HG03025 (cell line): ENCODE results near the gene FBXO46.
"Not testable (repeated sequence)": the region's sequence is repeated elsewhere in the genome, so short reads cannot be mapped to it uniquely, and the experiment has no call there.

ENCODE experiments used
- ATAC-seq: cut with Tn5 transposase; IDR thresholded peaks from one replicate; pipeline ENCODE4 v1.9.1; 2021; ENCODE audit warnings: mild to moderate bottlenecking, moderate library complexity; ENCODE audit not compliant: unreplicated experiment, low FRiP score

Gene FBXO46

DNA sequence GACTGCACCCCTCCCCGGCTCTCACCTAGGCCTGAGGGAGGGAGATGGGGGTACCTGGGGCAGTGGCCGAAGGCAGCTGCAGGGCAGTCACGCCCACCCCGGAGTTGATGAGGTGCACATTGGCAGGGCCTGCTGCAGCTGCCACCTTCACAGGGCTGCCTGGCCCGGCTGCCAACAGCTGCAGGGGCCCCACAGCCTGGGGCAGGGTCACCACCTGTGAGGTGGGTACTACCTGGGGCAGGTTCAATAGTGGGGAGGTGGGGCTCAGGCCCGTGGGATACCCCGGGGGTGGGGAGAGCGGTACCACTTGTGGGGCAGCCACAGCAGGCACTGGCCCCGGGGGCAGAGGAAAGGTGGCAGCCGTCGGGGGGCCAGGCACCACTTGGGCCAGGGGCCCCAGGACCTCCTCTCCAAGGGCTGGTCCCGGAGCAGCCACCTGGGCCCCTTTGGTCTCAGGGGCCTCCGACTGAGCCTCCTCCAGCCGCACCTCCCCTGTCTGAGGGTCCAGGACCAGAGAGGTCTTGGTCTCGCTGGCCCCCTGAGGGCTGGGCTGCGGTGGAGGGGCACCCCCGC is 35.7 kb upstream of the FBXO46 start:
- ATAC-seq, result no peak

DNA sequence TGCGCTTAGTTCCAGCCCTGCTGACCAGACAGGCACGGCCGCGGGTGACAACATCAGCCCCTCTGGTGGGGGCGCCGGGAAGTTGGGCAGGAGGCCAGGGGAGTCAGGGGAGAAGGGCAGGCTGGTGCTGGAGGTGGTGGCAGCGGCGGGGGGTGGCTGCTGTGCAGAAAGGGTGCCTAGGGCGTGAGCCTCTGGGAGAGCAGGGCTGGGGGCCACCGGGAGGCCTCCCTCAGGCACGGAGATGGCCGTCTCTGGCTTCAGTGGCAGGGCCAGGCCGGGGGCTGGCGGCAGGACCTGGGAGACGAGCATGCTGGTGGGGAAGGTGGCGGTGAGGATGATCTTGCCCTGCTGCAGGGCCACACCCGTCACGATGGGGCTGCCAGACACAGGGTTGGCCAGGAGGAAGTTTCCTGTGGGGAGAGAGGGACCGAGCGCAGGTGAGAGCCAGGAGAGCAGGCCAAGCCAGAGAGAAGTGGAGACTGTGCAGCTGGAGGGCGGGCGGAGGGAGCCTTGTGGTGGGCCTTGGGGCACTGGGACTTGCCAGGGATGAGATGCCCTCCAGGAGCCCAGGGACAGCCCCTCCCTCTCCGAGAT is 35.1 kb upstream of the FBXO46 start:
- ATAC-seq, result no peak

GRCh38 chr19:45764945-45765701 is 34.4 kb upstream of the FBXO46 start:
- no peak for ATAC-seq

- ATAC-seq, result no peak
Measured at GRCh38 chr19:45764475-45764874, 33.8 kb upstream of the FBXO46 start.

GRCh38 chr19:45763691-45764294 is 33.1 kb upstream of the FBXO46 start:
- ATAC-seq, result no peak

DNA sequence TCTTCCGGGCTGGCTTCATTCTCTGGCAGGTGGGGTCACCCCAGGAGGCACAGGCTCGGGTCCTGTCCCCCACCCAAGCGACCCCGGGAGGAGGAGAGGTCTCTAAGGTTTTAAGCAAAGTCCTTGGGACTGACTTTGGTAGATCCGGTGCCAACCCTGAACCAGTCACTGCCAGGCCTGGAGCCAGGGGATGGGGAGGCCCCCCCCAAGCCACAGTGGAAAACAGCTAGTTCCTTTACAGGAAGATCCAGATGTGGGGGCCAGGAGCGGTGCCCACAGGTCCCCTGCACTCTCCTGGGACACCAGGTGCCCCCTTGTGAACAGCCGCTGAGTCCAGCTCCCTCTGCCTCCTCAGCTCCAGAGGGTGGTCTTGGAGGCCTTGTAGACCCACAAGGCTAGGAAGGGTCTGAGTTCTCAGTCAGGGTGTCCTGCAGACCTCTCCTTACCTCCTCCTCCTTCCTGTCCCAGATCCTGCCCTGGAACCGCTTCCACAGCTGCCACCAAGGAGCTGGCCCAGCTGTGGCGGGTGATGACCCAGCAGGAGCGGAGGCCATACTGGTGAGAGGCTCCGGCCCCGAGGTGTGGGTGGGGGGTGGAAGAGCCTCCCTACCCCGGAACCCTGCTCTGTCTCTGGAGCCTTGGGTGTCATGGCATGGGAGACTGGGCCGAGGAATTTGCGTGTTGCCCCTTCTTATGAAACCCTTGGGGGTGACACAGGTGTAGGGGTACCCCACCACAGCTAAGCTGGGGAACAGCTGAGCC is 32.4 kb upstream of the FBXO46 start:
- no peak for ATAC-seq

GRCh38 chr19:45761714-45762113 is 31.0 kb upstream of the FBXO46 start:
- ATAC-seq, result no peak

GRCh38 chr19:45758921-45759320 is 28.2 kb upstream of the FBXO46 start:
- no peak for ATAC-seq

- ATAC-seq, result no peak
Measured at GRCh38 chr19:45757695-45758094, 27.0 kb upstream of the FBXO46 start.

- ATAC-seq, result no peak
Measured at GRCh38 chr19:45754323-45754722, 23.6 kb upstream of the FBXO46 start.

DNA sequence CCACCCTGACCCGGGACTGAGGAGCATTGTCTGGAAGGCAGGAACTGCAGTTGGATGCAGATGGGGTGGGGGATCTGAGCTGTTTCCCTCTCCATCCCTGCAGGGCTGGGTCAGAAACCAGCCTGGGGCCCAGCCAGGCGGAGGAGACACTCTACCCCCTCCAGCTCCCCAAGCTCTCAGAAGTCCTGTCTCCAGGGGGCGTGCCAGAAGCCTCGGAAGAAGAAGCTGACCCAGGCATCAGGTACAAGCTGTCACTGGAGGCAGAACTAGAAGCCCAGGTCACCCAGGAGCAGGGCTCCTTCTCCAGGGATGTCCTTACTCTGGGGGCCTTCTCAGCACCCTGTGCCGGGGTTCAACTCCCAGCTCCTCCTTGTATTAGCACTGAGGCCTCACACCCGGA is 22.9 kb upstream of the FBXO46 start:
- ATAC-seq, result no peak

DNA sequence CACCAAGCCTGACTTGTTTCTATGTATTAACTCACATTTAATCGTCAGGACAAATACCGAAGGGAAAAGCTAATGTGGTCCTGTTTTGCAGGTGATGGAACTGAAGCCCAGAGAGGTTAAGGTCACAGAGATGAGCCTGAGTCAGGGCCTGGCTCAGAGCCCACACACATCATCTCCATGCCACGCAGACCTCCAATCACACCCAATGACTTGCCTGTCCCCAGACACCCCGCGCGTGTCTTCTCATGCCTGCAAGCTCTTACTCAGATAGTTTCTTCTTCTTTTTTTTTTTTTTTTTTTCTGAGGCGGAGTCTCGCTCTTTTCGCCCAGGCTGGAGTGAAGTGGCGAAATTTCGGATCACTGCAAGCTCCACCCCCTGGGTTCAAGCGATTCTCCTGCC is 21.9 kb upstream of the FBXO46 start:
- no peak for ATAC-seq

GRCh38 chr19:45751483-45751882 is 20.8 kb upstream of the FBXO46 start:
- not testable (repeated sequence) for ATAC-seq

- ATAC-seq, result no peak
Measured at GRCh38 chr19:45747513-45747912, 16.8 kb upstream of the FBXO46 start.

- no peak for ATAC-seq
Measured at GRCh38 chr19:45746866-45747265, 16.2 kb upstream of the FBXO46 start.

- ATAC-seq, result no peak
Measured at GRCh38 chr19:45745606-45746005, 14.9 kb upstream of the FBXO46 start.

DNA sequence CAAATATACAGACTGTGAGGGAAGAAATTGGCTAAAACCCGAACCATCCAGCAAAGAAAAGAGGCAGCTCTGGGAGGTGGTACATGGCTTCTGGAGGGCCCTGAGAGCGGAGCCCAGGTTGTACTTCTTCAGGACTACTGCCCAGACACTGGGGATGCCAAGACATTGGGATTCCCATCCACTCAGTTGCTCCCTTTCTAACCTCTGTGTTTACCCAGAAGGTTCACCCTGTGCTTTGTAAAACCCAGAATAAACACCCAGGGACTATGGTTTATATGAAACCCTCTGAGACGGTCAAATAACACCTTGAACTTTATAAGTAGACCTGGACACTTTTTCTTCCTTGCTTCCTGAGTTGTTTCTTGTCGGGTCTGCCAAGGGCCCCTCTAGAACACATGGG is 12.3 kb upstream of the FBXO46 start:
- no peak for ATAC-seq

DNA sequence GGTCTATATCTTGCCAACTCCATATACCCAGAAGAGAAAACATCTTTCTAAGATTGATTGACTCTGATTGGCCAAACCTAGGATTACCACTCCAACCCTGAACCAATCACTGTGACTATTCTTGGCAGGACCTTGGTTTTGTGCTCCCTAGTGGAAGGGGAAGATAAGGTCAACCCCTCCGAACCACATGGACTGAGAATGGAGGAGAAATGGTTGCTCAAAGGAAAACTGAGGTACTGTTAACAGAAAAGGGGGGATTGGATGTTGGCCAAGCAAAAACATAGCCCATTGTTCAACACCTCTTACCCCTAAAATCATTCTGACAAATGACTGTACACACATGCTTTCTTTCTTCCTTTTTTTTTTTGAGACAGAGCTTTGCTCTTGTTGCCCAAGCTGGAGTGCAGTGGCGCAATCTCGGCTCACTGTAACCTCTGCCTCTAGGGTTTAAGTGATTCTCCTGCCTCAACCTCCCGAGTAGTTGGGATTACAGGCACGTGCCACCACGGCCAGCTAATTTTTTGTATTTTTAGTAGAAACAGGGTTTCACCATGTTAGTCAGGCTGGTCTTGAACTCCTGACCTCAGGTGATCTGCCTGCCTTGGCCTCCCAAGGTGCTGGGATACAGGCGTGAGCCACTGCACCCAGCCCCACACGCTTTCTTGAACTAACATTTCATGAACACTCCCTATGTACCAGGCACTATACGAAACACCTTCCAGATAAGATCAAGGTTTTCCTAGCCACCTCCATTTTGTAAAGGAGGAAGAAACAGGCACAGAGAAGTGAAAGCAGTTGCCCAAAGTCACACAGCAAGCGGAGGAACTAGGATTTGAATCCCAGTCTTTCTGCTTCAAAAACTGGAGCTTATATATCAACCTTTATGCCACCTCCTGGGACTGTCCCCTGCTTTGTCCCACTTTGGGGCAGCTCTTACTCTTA is 9.1 kb upstream of the FBXO46 start:
- no peak for ATAC-seq

DNA sequence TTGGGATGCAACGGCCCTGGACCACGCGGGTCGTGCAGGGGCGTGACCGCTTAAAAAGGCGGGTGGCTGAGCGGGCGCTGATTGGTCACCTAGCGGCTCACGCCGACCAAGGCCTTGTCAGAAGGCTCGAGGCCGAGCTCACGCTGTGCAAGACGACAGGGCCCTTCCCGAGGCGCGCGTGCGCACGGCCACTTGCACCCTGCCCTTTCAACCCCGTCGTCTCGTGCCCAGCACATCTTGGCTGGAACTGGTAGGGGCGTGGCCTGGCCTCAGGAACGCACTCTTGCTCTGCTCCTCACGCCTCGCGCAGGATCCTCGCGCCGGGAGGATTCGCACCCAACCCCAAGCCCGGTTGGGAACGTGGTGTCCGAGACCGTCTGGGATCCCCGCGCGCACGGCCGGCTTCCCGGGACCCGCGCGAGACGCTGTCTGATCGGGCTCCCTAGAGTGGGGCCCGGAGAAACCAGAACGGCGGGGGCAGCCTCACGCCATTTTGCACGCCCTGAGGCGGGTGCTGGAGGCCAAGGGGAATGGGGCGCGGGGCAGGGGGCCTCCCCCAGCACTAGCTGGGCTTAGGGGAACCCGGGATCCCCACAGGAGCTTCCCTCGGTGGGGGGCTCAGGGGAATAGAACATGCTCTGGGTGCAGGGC is 2.6 kb upstream of the FBXO46 start, which contains the start of gene MEIOSIN:
MEIOSIN (plus strand) TSS at position 280 of the 651 bp plus-strand sequence. CDS start 1,938 bp downstream, outside the sequence.
- no peak for ATAC-seq
